ENCODE measurements around the gene N4BP2L2.

N4BP2L2 gene

GRCh38 chr13:32528358-32528757 is 10.2 kb downstream of the N4BP2L2 start:
- no peak for DNase-seq

GRCh38 chr13:32527151-32527550 is 11.4 kb downstream of the N4BP2L2 start:
- no peak for DNase-seq

- peak; percentile 48 for DNase-seq
Observed at GRCh38 chr13:32525766-32526165, 12.8 kb downstream of the N4BP2L2 start.

GRCh38 chr13:32515246-32515645 is 23.3 kb downstream of the N4BP2L2 start:
- DNase-seq = no peak

- no peak for DNase-seq
Observed at GRCh38 chr13:32511482-32511881, 27.1 kb downstream of the N4BP2L2 start.

- no peak for DNase-seq
Observed at GRCh38 chr13:32504876-32505275, 33.7 kb downstream of the N4BP2L2 start.

- no peak for DNase-seq
Observed at GRCh38 chr13:32504263-32504662, 34.3 kb downstream of the N4BP2L2 start.

- DNase-seq = no peak
Observed at GRCh38 chr13:32503727-32504126, 34.9 kb downstream of the N4BP2L2 start.

- no peak for DNase-seq
Observed at GRCh38 chr13:32501064-32501463, 37.5 kb downstream of the N4BP2L2 start.

- no peak for DNase-seq
Observed at GRCh38 chr13:32499538-32500210, 38.9 kb downstream of the N4BP2L2 start.

- DNase-seq = peak; percentile 37
Observed at GRCh38 chr13:32497589-32497988, 41.0 kb downstream of the N4BP2L2 start.

GRCh38 chr13:32496599-32497160 is 41.9 kb downstream of the N4BP2L2 start:
- DNase-seq = peak; percentile 89

GRCh38 chr13:32495841-32496240 is 42.8 kb downstream of the N4BP2L2 start:
- no peak for DNase-seq

- DNase-seq = peak; percentile 35
Observed at GRCh38 chr13:32495429-32495828, 43.2 kb downstream of the N4BP2L2 start.

- no peak for DNase-seq
Observed at GRCh38 chr13:32491028-32491427, 47.6 kb downstream of the N4BP2L2 start.

GRCh38 chr13:32476892-32477291 is 61.7 kb downstream of the N4BP2L2 start:
- no peak for DNase-seq

GRCh38 chr13:32476021-32476731 is 62.4 kb downstream of the N4BP2L2 start:
- no peak for DNase-seq

GRCh38 chr13:32474999-32475792 is 63.4 kb downstream of the N4BP2L2 start:
- no peak for DNase-seq

GRCh38 chr13:32473650-32474049 is 64.9 kb downstream of the N4BP2L2 start:
- DNase-seq = no peak

- peak; percentile 38 for DNase-seq
Observed at GRCh38 chr13:32472194-32472621, 66.4 kb downstream of the N4BP2L2 start.

GRCh38 chr13:32471187-32471922 is 67.2 kb downstream of the N4BP2L2 start:
- DNase-seq = peak; percentile 67

GRCh38 chr13:32468502-32469142 is 70.0 kb downstream of the N4BP2L2 start:
- DNase-seq = peak; percentile 58
